Activated effector memory CD4-positive, alpha-beta T cell treated with Interleukin-2 at 50 U/mL for 16 hours (primary cell): Measurements from ENCODE around the gene MYRF.
A peak's percentile ranks its signal among the peaks of the same experiment; 100 is the strongest.

Experiments used
- DNase-seq: peaks from one replicate; pipeline ENCODE4 v3.0.0-alpha.2; 2020

The MYRF gene

GRCh38 chr11:61719978-61720377 lies 32.5 kb upstream of the MYRF start:
- DNase-seq, result no peak

GRCh38 chr11:61720597-61720996 lies 31.8 kb upstream of the MYRF start:
- DNase-seq, result no peak

- no peak for DNase-seq
These were observed 28.0 kb upstream of the MYRF start for GRCh38 chr11:61724437-61724836.

GRCh38 chr11:61725781-61726231 lies 26.6 kb upstream of the MYRF start:
- no peak for DNase-seq

GRCh38 chr11:61726775-61727174 lies 25.7 kb upstream of the MYRF start:
- no peak for DNase-seq

GRCh38 chr11:61727401-61727811 lies 25.0 kb upstream of the MYRF start:
- DNase-seq, result no peak

GRCh38 chr11:61728066-61728939 lies 24.1 kb upstream of the MYRF start:
- DNase-seq, result no peak

- DNase-seq, result no peak
These were observed 23.6 kb upstream of the MYRF start for GRCh38 chr11:61728940-61729219.

GRCh38 chr11:61730240-61730994 lies 22.0 kb upstream of the MYRF start:
- DNase-seq, result no peak

GRCh38 chr11:61731211-61731951 lies 21.1 kb upstream of the MYRF start:
- no peak for DNase-seq

- DNase-seq, result no peak
These were observed 20.3 kb upstream of the MYRF start for GRCh38 chr11:61731952-61732675.

GRCh38 chr11:61732705-61733104 lies 19.7 kb upstream of the MYRF start:
- DNase-seq, result no peak

- DNase-seq, result peak; percentile 72
These were observed 19.1 kb upstream of the MYRF start for GRCh38 chr11:61733120-61733978.

- DNase-seq, result no peak
These were observed 17.7 kb upstream of the MYRF start for GRCh38 chr11:61734767-61735166.

GRCh38 chr11:61735391-61735790 lies 17.0 kb upstream of the MYRF start:
- DNase-seq, result no peak

- no peak for DNase-seq
These were observed 16.1 kb upstream of the MYRF start for GRCh38 chr11:61736310-61736709.

- DNase-seq, result no peak
These were observed 15.3 kb upstream of the MYRF start for GRCh38 chr11:61737131-61737530.

GRCh38 chr11:61737636-61738386 lies 14.6 kb upstream of the MYRF start:
- DNase-seq, result no peak

GRCh38 chr11:61738776-61739175 lies 13.7 kb upstream of the MYRF start:
- no peak for DNase-seq

- no peak for DNase-seq
These were observed 13.0 kb upstream of the MYRF start for GRCh38 chr11:61739413-61739812.

GRCh38 chr11:61739966-61740365 lies 12.5 kb upstream of the MYRF start:
- DNase-seq, result no peak
